ENCODE results near the gene RHBDL1. TPM values are rescaled to one million over a fixed set of nuclear protein-coding genes. Genes with fewer than 3 reads are reported as not detected.

Gene RHBDL1
- total and polyA plus RNA-seq, 9 of the 15 experiments (the other 6 are each of a cell fraction or from before 2014, with no cell fraction given): 0.03 to 5.6 (median 1.3) TPM; not detected in 1

DNA sequence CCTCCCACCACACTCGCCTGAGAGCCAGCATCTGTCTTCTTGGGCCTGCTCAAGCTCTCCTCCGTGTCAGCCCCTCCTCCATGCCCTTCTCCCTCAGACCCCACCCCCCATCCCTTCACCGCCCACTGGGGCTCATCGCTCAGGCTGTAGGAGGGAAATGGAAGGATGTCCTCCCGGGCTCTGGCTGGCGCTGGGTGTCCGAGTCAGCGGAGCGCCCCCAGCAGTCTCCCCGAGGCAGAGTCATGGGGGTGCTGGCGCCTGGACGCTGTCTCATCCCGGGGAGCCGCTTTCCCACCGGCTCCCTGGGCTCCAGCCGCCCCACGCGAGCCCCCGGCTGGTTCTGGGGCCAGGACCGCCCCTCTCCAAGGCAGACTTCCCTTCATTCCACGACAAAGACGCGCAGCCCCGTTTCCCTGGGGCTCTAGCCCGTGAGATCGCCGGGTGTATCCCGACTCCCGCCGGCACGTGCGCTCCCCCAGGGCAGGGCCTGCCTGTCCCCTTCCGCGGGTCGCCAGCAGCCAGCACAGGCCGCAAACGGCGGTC is 45.0 kb downstream of the RHBDL1 start (continued):
- TF ChIP-seq, protein P1, sequence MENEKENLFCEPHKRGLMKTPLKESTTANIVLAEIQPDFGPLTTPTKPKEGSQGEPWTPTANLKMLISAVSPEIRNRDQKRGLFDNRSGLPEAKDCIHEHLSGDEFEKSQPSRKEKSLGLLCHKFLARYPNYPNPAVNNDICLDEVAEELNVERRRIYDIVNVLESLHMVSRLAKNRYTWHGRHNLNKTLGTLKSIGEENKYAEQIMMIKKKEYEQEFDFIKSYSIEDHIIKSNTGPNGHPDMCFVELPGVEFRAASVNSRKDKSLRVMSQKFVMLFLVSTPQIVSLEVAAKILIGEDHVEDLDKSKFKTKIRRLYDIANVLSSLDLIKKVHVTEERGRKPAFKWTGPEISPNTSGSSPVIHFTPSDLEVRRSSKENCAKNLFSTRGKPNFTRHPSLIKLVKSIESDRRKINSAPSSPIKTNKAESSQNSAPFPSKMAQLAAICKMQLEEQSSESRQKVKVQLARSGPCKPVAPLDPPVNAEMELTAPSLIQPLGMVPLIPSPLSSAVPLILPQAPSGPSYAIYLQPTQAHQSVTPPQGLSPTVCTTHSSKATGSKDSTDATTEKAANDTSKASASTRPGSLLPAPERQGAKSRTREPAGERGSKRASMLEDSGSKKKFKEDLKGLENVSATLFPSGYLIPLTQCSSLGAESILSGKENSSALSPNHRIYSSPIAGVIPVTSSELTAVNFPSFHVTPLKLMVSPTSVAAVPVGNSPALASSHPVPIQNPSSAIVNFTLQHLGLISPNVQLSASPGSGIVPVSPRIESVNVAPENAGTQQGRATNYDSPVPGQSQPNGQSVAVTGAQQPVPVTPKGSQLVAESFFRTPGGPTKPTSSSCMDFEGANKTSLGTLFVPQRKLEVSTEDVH (IDR thresholded peaks at IDR 0.05; ENCODE audit: low read depth, partially characterized antibody): peak; percentile 20
- no peak for TF ChIP-seq NEUROD1 (IDR thresholded peaks at IDR 0.05; ENCODE audit: borderline replicate concordance, low read depth, low read length, partially characterized antibody)
- no peak for TF ChIP-seq ZNF146 (CRISPR knock-in tag; IDR thresholded peaks at IDR 0.05; ENCODE audit: unreplicated experiment)
- TF ChIP-seq TEAD1 (CRISPR knock-in tag; IDR thresholded peaks at IDR 0.05): no peak
- TF ChIP-seq NR2C1 (IDR thresholded peaks at IDR 0.05): no peak
- no peak for TF ChIP-seq NR2C1 (tag; IDR thresholded peaks at IDR 0.05)
- no peak for TF ChIP-seq MECOM (CRISPR knock-in tag; IDR thresholded peaks at IDR 0.05)
- no peak for TF ChIP-seq RBM15 (IDR thresholded peaks at IDR 0.05; ENCODE audit: insufficient read depth, low read length)
- TF ChIP-seq, protein P2, sequence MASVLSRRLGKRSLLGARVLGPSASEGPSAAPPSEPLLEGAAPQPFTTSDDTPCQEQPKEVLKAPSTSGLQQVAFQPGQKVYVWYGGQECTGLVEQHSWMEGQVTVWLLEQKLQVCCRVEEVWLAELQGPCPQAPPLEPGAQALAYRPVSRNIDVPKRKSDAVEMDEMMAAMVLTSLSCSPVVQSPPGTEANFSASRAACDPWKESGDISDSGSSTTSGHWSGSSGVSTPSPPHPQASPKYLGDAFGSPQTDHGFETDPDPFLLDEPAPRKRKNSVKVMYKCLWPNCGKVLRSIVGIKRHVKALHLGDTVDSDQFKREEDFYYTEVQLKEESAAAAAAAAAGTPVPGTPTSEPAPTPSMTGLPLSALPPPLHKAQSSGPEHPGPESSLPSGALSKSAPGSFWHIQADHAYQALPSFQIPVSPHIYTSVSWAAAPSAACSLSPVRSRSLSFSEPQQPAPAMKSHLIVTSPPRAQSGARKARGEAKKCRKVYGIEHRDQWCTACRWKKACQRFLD (CRISPR knock-in tag; IDR thresholded peaks at IDR 0.05): peak; percentile 55; the same call in 1 of the 2 replicates
- TF ChIP-seq, protein P3, sequence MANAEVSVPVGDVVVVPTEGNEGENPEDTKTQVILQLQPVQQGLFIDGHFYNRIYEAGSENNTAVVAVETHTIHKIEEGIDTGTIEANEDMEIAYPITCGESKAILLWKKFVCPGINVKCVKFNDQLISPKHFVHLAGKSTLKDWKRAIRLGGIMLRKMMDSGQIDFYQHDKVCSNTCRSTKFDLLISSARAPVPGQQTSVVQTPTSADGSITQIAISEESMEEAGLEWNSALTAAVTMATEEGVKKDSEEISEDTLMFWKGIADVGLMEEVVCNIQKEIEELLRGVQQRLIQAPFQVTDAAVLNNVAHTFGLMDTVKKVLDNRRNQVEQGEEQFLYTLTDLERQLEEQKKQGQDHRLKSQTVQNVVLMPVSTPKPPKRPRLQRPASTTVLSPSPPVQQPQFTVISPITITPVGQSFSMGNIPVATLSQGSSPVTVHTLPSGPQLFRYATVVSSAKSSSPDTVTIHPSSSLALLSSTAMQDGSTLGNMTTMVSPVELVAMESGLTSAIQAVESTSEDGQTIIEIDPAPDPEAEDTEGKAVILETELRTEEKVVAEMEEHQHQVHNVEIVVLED (CRISPR knock-in tag; IDR thresholded peaks at IDR 0.05): no peak
- TF ChIP-seq SMAD1 (IDR thresholded peaks at IDR 0.05; ENCODE audit: low read depth, low read length, partially characterized antibody): no peak
- TF ChIP-seq, protein P4, sequence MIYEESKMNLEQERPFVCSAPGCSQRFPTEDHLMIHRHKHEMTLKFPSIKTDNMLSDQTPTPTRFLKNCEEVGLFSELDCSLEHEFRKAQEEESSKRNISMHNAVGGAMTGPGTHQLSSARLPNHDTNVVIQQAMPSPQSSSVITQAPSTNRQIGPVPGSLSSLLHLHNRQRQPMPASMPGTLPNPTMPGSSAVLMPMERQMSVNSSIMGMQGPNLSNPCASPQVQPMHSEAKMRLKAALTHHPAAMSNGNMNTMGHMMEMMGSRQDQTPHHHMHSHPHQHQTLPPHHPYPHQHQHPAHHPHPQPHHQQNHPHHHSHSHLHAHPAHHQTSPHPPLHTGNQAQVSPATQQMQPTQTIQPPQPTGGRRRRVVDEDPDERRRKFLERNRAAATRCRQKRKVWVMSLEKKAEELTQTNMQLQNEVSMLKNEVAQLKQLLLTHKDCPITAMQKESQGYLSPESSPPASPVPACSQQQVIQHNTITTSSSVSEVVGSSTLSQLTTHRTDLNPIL (CRISPR knock-in tag; IDR thresholded peaks at IDR 0.05): no peak
- TF ChIP-seq, protein P5, sequence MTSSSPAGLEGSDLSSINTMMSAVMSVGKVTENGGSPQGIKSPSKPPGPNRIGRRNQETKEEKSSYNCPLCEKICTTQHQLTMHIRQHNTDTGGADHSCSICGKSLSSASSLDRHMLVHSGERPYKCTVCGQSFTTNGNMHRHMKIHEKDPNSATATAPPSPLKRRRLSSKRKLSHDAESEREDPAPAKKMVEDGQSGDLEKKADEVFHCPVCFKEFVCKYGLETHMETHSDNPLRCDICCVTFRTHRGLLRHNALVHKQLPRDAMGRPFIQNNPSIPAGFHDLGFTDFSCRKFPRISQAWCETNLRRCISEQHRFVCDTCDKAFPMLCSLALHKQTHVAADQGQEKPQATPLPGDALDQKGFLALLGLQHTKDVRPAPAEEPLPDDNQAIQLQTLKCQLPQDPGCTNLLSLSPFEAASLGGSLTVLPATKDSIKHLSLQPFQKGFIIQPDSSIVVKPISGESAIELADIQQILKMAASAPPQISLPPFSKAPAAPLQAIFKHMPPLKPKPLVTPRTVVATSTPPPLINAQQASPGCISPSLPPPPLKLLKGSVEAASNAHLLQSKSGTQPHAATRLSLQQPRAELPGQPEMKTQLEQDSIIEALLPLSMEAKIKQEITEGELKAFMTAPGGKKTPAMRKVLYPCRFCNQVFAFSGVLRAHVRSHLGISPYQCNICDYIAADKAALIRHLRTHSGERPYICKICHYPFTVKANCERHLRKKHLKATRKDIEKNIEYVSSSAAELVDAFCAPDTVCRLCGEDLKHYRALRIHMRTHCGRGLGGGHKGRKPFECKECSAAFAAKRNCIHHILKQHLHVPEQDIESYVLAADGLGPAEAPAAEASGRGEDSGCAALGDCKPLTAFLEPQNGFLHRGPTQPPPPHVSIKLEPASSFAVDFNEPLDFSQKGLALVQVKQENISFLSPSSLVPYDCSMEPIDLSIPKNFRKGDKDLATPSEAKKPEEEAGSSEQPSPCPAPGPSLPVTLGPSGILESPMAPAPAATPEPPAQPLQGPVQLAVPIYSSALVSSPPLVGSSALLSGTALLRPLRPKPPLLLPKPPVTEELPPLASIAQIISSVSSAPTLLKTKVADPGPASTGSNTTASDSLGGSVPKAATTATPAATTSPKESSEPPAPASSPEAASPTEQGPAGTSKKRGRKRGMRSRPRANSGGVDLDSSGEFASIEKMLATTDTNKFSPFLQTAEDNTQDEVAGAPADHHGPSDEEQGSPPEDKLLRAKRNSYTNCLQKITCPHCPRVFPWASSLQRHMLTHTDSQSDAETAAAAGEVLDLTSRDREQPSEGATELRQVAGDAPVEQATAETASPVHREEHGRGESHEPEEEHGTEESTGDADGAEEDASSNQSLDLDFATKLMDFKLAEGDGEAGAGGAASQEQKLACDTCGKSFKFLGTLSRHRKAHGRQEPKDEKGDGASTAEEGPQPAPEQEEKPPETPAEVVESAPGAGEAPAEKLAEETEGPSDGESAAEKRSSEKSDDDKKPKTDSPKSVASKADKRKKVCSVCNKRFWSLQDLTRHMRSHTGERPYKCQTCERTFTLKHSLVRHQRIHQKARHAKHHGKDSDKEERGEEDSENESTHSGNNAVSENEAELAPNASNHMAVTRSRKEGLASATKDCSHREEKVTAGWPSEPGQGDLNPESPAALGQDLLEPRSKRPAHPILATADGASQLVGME (CRISPR knock-in tag; IDR thresholded peaks at IDR 0.05): no peak
- no peak for TF ChIP-seq ZNF174 (CRISPR knock-in tag; IDR thresholded peaks at IDR 0.05)
- TF ChIP-seq ZNF124 (CRISPR knock-in tag; IDR thresholded peaks at IDR 0.05): no peak

Data from K562 (cell line).